ENCODE results near the gene INSR. TPM values are rescaled to one million over a fixed set of nuclear protein-coding genes. Genes with fewer than 3 reads are reported as not detected.

INSR gene
- total and polyA plus RNA-seq, 2 donors (not counting 3 experiments of a cell fraction or from before 2014, with no cell fraction given) = 4.9 to 19.5 TPM

- no peak for DNase-seq (ENCODE audit: low read depth, low spot score)
- Histone ChIP-seq H4K20me1 (replicated peaks; ENCODE audit: control insufficient read depth, extremely low read depth, insufficient read depth, low read length) (no peaks in the 10 kb centered on the region), H3K36me3 (ENCODE audit: control insufficient read depth in 2 of 2, extremely low read depth in 1 of 2, insufficient read depth in 2 of 2, low read length in 2 of 2) (no peaks in the 10 kb centered on the region), H3K79me2 (ENCODE audit: control insufficient read depth, insufficient read depth, low read length) (no peaks in the 10 kb centered on the region), H3K9ac (replicated peaks; ENCODE audit: extremely low read depth, insufficient read depth, low read length) (no peak overlapping the region), H3K9me3 (replicated peaks; ENCODE audit: control insufficient read depth, insufficient read depth, low read length) (no peaks in the 10 kb centered on the region), H3K4me2 (ENCODE audit: insufficient read depth, low read length) (no peak overlapping the region), H3K4me1 (ENCODE audit: control insufficient read depth, extremely low read depth, insufficient read depth, low read length) (peaks cover 7% of the 10 kb centered on the region), H3K27ac (ENCODE audit: insufficient read depth, low read depth, low read length) (no peak overlapping the region), H2AFZ (ENCODE audit: low read depth, low read length) (no peak overlapping the region), H3K4me3 (replicated peaks in 1 of 3; ENCODE audit: insufficient read depth in 1 of 3, low read depth in 1 of 3, low read length in 3 of 3) (no peak overlapping the region), H3K9me1 (replicated peaks; ENCODE audit: control insufficient read depth, extremely low read depth, insufficient read depth, low read length) (no peaks in the 10 kb centered on the region), H3K27me3 (ENCODE audit: control insufficient read depth in 2 of 2, insufficient read depth in 2 of 2, low read length in 2 of 2) (peaks cover 0 to 2% of the 10 kb centered on the region in 2 experiments)
- no TSS peak for BruUV-seq (replicated peaks)
- dilution Hi-C loops (cut with MboI; ENCODE audit: extremely low pct_ligation_motif_present, low sequenced_read_pairs) = no loop called here
- no peak for TF ChIP-seq MYC (IDR thresholded peaks at IDR 0.05; ENCODE audit: low read depth, low read length)
- no peak for TF ChIP-seq POLR2AphosphoS5 (IDR thresholded peaks at IDR 0.05; ENCODE audit: insufficient read depth, low read depth, low read length)
- no peak for TF ChIP-seq JUN (IDR thresholded peaks at IDR 0.05; ENCODE audit: borderline replicate concordance, insufficient read depth, insufficient read length, low read depth)
- TF ChIP-seq GATA2 (IDR thresholded peaks at IDR 0.05; ENCODE audit: insufficient read depth, insufficient read length, low read depth, low read length) = no peak
- no peak for TF ChIP-seq POLR2A (IDR thresholded peaks at IDR 0.05; ENCODE audit: low read depth, low read length)
- TF ChIP-seq CTCF (IDR thresholded peaks at IDR 0.05; ENCODE audit: extremely low read depth in 1 of 2, insufficient read depth in 1 of 2, low read depth in 1 of 2, low read length in 2 of 2) = no peak
- no peak for TF ChIP-seq FOS (IDR thresholded peaks at IDR 0.05; ENCODE audit: borderline replicate concordance, insufficient read depth, low read length)
- no peak for TF ChIP-seq MAX (IDR thresholded peaks at IDR 0.05; ENCODE audit: insufficient read depth, insufficient read length)
- no peak for TF ChIP-seq EZH2 (IDR thresholded peaks at IDR 0.05; ENCODE audit: borderline replicate concordance, low read depth, low read length, severe bottlenecking)
- CTCF ChIA-PET = interaction anchor here (1.0 to 1.6 kb wide), 2 partner anchors 9 to 105 kb away, joined by 3 to 4 read pairs; no protein-coding TSS in a partner anchor
- POLR2A ChIA-PET = interaction anchor here (0.6 kb wide), 1 partner anchor 106 kb away, joined by 3 read pairs; no protein-coding TSS in a partner anchor
- intact Hi-C loops (cut with micrococcal nuclease) = no loop called here
- no peak for FAIRE-seq
Observed at GRCh38 chr19:7194566-7194965, 99.6 kb downstream of the INSR start.

Data from endothelial cell of umbilical vein (primary cell).